ENCODE results near the gene GM2A.

GM2A gene
- 2,475 to 7,106 (median 4,520) reads per million in 17 experiments for total RNA-seq

GRCh38 chr5:151252762-151253604, at the start of gene GM2A:
GM2A (plus strand) TSS chr5:151253185; CDS start chr5:151253217, 32 bp downstream.
- DNase-seq = peak; percentile 100

GRCh38 chr5:151204051-151204450, 48.9 kb upstream of the GM2A start:
- no peak for DNase-seq

DNA sequence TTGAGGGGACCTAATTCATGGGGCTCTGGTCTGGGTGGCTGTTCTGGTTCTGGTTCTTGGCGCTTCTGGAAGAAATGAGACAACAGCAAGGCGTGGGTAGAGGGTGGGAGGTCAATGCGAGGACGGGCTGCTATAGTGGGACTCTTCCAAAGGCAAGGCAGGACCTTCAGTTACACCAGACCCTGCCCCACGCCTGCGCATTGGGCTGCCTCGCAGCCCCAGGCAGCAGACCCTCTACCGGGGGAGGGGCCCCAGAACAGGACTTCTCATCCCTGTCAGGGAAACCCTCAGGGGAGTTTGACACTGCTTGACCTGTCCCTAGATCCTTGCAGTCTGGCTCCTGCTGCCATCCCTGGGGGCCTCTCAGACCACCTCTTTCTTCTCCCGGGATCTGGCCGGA, 47.6 kb upstream of the GM2A start:
- no peak for DNase-seq

GRCh38 chr5:151208481-151208914, 44.5 kb upstream of the GM2A start:
- DNase-seq = peak; percentile 34 to 68 (median 60)

GRCh38 chr5:151212406-151212798, 40.6 kb upstream of the GM2A start:
- no peak for DNase-seq

- peak; percentile 88 to 93 (median 92) for DNase-seq
Observed at GRCh38 chr5:151213803-151214613, 39.0 kb upstream of the GM2A start.

- peak; percentile 86 to 96 (median 91) for DNase-seq
Observed at GRCh38 chr5:151214614-151215545, 38.1 kb upstream of the GM2A start.

DNA sequence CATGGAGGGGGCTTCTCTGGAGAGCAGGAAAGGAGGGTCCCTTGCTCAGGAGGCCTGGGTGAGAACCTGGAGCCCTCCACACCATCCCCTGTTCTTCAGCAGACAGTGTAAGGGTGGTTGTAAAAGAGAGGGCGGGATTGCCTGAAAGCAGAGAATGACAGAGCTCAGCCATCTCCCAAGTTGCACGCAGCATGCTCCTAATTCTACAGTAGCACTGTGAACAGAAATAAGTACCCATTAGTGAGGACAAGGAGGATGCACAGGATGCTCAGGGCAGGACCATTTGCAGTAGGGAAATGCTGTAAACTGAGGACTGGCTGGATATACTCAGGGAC, 37.5 kb upstream of the GM2A start:
- DNase-seq = no peak

DNA sequence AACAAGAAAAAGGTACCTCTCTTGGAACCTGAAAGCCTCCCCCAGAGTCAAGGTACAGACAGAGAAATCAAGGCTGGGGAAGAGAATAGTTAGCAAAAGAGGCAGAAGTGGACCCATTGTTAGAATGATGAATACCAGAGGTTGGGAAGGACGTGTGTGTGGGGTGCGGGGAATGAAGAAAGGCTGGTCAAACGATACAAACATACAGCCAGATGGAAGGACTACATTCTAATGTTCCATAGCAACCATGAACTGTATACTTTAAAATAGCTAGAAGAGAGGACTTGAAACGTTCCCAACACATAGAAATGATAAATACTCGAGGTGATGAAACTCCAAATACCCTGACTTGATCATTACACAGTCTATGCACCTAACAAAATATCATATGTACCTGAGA, 36.2 kb upstream of the GM2A start:
- no peak for DNase-seq

DNA sequence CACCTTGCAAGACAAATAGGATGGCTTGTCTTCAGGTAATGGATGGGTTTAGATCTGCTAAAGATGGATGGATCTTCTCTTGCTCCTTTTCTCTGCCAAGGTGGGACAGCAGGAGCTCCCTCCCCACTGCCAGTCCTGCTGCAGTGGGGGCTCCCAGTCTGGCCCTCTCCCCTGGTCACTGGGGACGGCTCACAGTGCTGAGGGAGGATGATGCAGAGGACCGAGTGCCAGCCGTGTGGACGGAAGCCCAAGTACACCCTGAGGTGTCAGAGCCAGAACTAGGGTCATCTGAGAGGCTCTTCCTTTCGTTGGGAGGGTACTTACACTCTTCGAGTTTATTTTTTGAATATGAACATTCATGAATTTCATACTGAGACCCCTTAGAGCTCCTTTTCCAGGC, 34.8 kb upstream of the GM2A start:
- no peak for DNase-seq

- DNase-seq = no peak
Observed at GRCh38 chr5:151219138-151219537, 33.8 kb upstream of the GM2A start.

- no peak for DNase-seq
Observed at GRCh38 chr5:151219789-151220188, 33.2 kb upstream of the GM2A start.

GRCh38 chr5:151221574-151221973, 31.4 kb upstream of the GM2A start:
- no peak for DNase-seq

GRCh38 chr5:151222054-151222789, 30.8 kb upstream of the GM2A start:
- DNase-seq = no peak

DNA sequence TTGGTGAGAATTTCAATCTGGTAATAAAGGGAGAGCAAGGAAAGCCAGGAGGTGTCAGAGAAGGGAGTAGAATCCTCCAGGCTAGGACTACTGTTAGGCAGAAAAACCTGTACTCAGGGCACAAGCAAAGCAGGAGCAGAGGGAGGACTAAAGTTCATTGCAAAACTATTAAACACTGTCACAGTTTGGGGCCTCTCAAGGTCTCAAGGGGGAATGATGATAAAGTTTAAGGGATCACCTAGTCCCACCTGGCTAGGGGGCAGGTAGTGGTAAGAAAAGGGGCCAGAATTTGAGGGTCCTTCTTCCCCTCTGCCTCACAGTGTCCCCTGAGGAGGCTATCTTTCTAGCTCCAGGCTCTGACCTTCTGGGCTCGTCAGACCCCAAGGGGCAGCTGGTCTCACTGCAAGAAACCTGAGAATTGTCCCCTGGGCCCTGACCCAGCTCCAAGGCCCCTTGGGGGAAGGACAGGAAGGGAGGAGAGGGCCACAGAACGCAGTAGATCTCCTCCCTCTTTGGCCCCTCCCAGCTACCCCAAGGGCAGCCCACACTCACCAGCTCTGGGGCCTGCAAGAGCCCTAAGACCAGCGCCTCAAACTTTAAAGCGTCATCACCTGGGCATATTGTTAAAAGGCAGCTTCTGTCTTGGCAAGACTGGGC, 30.1 kb upstream of the GM2A start:
- peak in 3 of 4 experiments; percentile 27 to 36 (median 34) for DNase-seq

- DNase-seq = peak; percentile 72 to 90 (median 81)
Observed at GRCh38 chr5:151223447-151224264, 29.3 kb upstream of the GM2A start, which contains the start of gene CCDC69. CCDC69 (minus strand) TSS chr5:151224092; CDS start chr5:151223970, 122 bp downstream.

- peak in 2 of 4 experiments; percentile 33 to 38 for DNase-seq
Observed at GRCh38 chr5:151224372-151224771, 28.6 kb upstream of the GM2A start.

DNA sequence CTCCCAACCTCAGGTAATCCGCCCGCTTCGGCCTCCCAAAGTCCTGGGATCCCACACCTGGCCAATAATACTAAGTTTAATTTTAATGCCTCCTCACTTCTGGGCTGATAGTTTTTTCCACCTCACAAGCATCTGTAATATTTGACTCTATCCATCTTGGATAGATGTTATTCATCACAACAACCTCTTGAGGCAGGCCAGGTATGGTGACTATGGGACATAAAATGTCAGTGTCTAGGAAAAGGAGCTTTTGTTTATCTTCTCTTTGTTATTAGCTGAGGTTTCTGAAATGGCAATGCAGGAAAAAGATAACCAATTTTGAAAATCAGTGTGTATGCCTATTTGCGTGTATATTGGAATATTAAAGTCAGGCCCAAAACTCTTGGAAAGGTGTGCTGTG, 27.9 kb upstream of the GM2A start:
- no peak for DNase-seq

GRCh38 chr5:151225475-151225874, 27.5 kb upstream of the GM2A start:
- DNase-seq = no peak

DNA sequence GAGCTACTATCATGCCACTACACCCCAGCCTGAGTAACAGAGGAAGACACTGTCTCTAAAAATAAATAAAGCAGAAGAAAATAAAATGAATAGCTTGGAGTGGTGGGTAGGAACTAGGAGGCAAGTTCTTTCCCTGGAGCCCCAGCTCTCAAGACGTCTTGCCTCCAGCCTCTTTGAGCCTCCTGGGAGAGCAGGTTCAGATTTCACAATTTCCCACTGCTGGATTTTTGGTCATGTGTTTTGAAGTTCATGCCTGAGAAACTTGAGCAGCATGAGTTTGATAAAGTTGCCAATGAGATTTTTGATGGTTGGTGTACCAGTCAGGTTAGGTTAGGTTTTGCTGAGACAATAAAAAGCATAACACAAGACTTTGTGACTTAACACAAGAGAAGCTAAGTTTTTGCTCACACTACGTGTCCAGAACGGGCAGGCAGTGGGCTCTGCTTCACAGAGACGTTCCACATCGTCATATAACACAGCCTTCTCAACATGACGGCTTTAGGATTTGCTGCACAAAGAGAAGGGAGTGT, 25.0 kb upstream of the GM2A start:
- peak in 1 of 4 experiments; percentile 21 for DNase-seq
